ENCODE measurements around the gene ACTG2.

- TF ChIP-seq CTCF (IDR thresholded peaks at IDR 0.05) = no peak
- TF ChIP-seq EP300 (IDR thresholded peaks at IDR 0.05; ENCODE audit: low read depth) = no peak
- no peak for TF ChIP-seq POLR2A (IDR thresholded peaks at IDR 0.05)
- no peak for TF ChIP-seq POLR2AphosphoS5 (IDR thresholded peaks at IDR 0.05)
These were observed 44.5 kb downstream of the ACTG2 start for GRCh38 chr2:73937103-73937885.

All from transverse colon (tissue), 4 donors.